ENCODE measurements around the gene CCDC102A.

- TF ChIP-seq, protein P1, sequence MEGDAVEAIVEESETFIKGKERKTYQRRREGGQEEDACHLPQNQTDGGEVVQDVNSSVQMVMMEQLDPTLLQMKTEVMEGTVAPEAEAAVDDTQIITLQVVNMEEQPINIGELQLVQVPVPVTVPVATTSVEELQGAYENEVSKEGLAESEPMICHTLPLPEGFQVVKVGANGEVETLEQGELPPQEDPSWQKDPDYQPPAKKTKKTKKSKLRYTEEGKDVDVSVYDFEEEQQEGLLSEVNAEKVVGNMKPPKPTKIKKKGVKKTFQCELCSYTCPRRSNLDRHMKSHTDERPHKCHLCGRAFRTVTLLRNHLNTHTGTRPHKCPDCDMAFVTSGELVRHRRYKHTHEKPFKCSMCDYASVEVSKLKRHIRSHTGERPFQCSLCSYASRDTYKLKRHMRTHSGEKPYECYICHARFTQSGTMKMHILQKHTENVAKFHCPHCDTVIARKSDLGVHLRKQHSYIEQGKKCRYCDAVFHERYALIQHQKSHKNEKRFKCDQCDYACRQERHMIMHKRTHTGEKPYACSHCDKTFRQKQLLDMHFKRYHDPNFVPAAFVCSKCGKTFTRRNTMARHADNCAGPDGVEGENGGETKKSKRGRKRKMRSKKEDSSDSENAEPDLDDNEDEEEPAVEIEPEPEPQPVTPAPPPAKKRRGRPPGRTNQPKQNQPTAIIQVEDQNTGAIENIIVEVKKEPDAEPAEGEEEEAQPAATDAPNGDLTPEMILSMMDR (IDR thresholded peaks at IDR 0.05) = no peak
- TF ChIP-seq POLR2A (IDR thresholded peaks at IDR 0.05) = no peak
These were observed 28.4 kb upstream of the CCDC102A start for GRCh38 chr16:57564571-57565270.

Measured in thyroid gland (tissue), 4 donors.